Right atrium auricular region (tissue), 2 donors: Measurements from ENCODE around the gene SYTL2. TPM values are rescaled to one million over a fixed set of nuclear protein-coding genes. Genes with fewer than 3 reads are reported as not detected.

Experiments
- DNase-seq: peaks from one replicate; pipeline ENCODE4 v3.0.0-alpha.2; 2019; ENCODE audit warnings: low spot score
- H3K27ac ChIP-seq, 2 donors: fragments of 200-600 bp; sonication (generic); 1 replicate in 1 of 2; 2 replicates in 1 of 2; pipeline ENCODE4 v1.5.1; 2016 to 2019
- H3K27me3 ChIP-seq, 2 donors: fragments of 200-600 bp; sonication (generic); one replicate each; pipeline versions ENCODE4 v1.5.1 to v1.6.0; 2017 to 2019
- H3K36me3 ChIP-seq: fragments of 200-600 bp; sonication (generic); one replicate; pipeline ENCODE4 v1.5.1; 2016
- H3K4me1 ChIP-seq, 2 donors: fragments of 200-600 bp; sonication (generic); one replicate each; pipeline versions ENCODE4 v1.5.1 to v1.6.0; 2017 to 2019
- H3K4me3 ChIP-seq, 2 donors: fragments of 200-600 bp; sonication (generic); 1 replicate in 1 of 2; 2 replicates in 1 of 2; pipeline ENCODE4 v1.5.1; 2017 to 2019; ENCODE audit warnings: mild to moderate bottlenecking in 1 of 2, moderate library complexity in 1 of 2
- H3K9me3 ChIP-seq, 2 donors: fragments of 200-600 bp; sonication (generic); one replicate each; pipeline ENCODE4 v1.5.1; 2019
- CTCF ChIP-seq, 2 donors: fragments of 200-600 bp; sonication (generic); IDR thresholded peaks; one replicate each; pipeline ENCODE4 v1.5.1; 2019; ENCODE audit warnings: antibody characterized with exemption in 2 of 2
- total RNA-seq, 2 donors: library from RNA; depleted of rRNA; stranded (reverse); fragments of >200 nt; gene quantifications; one replicate each; pipeline ENCODE4 v1.1.0, GENCODE V29; 2016

Gene SYTL2
- total RNA-seq, 2 donors from 2014 or later: 5.0 to 12.1 TPM

- H3K27ac ChIP-seq: no peak overlapping the region
- no peaks in the 10 kb centered on the region for H3K4me1 ChIP-seq
- no peak for TF ChIP-seq CTCF (IDR thresholded peaks at IDR 0.05)
- no peaks in the 10 kb centered on the region for H3K27me3 ChIP-seq
- no peak overlapping the region for H3K4me3 ChIP-seq
- no peak for DNase-seq
- H3K9me3 ChIP-seq: no peaks in the 10 kb centered on the region
- H3K36me3 ChIP-seq: no peaks in the 10 kb centered on the region
Observed at GRCh38 chr11:85756401-85757200, 54.3 kb downstream of the SYTL2 start.

- Histone ChIP-seq H3K27me3 (no peaks in the 10 kb centered on the region), H3K4me3 (no peak overlapping the region), H3K4me1 (no peaks in the 10 kb centered on the region), H3K9me3 (no peaks in the 10 kb centered on the region), H3K36me3 (no peaks in the 10 kb centered on the region), H3K27ac (no peak overlapping the region)
- TF ChIP-seq CTCF (IDR thresholded peaks at IDR 0.05): no peak
- no peak for DNase-seq
Observed at GRCh38 chr11:85755701-85756100, 55.2 kb downstream of the SYTL2 start.

- Histone ChIP-seq H3K4me1 (peaks cover 0 to 3% of the 10 kb centered on the region in 2 donors), H3K4me3 (no peak overlapping the region), H3K27me3 (no peaks in the 10 kb centered on the region), H3K9me3 (no peaks in the 10 kb centered on the region), H3K36me3 (no peaks in the 10 kb centered on the region), H3K27ac (no peak overlapping the region)
- no peak for DNase-seq
- no peak for TF ChIP-seq CTCF (IDR thresholded peaks at IDR 0.05)
Observed at GRCh38 chr11:85755285-85755684, 55.7 kb downstream of the SYTL2 start.

GRCh38 chr11:85752890-85753581 lies 57.9 kb downstream of the SYTL2 start:
- no peak overlapping the region for H3K27ac ChIP-seq
- H3K4me1 ChIP-seq: peaks cover 0 to 4% of the 10 kb centered on the region in 2 donors
- H3K36me3 ChIP-seq: no peaks in the 10 kb centered on the region
- no peaks in the 10 kb centered on the region for H3K27me3 ChIP-seq
- DNase-seq: no peak
- H3K4me3 ChIP-seq: no peak overlapping the region
- H3K9me3 ChIP-seq: no peaks in the 10 kb centered on the region
- no peak for TF ChIP-seq CTCF (IDR thresholded peaks at IDR 0.05)

- Histone ChIP-seq H3K4me1 (peaks cover 0 to 4% of the 10 kb centered on the region in 2 donors), H3K4me3 (no peak overlapping the region)
Observed at GRCh38 chr11:85752201-85752889, 58.6 kb downstream of the SYTL2 start.

More at GRCh38 chr11:85752201-85752889, 58.6 kb downstream of the SYTL2 start:
- Histone ChIP-seq H3K9me3 (no peaks in the 10 kb centered on the region), H3K27me3 (no peaks in the 10 kb centered on the region), H3K27ac (no peak overlapping the region), H3K36me3 (no peaks in the 10 kb centered on the region)
- no peak for TF ChIP-seq CTCF (IDR thresholded peaks at IDR 0.05)
- no peak for DNase-seq
